CD4-positive, alpha-beta T cell treated with Interferon gamma for 1 hour (primary cell): ENCODE measurements around the gene IRF8.
"Not testable (repeated sequence)": the region's sequence is repeated elsewhere in the genome, so short reads cannot be mapped to it uniquely, and the experiment has no call there.

Source experiments
- DNase-seq: peaks from one replicate; pipeline ENCODE4 v3.0.0-alpha.2; 2020

IRF8 gene

DNA sequence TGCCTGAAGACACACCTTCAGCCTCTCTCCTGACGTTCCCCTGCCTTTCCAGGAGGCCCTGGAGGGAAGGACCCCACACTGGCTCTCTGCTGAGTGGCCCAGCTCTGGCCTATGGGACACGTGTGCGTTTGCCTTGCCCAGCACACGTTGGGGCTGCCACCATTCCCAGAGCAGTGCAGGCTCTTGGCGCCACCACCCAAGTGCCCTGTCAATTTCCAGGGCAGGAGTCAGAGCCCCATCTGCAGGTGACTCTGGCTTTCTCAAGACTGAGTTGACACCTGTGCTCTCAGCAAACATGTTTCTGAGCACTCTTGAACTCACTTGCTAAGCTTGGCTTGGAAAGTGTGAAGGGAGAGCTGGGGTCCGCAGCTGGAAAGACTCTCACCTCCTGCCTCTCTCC lies 4.7 kb upstream of the IRF8 start:
- no peak for DNase-seq

DNA sequence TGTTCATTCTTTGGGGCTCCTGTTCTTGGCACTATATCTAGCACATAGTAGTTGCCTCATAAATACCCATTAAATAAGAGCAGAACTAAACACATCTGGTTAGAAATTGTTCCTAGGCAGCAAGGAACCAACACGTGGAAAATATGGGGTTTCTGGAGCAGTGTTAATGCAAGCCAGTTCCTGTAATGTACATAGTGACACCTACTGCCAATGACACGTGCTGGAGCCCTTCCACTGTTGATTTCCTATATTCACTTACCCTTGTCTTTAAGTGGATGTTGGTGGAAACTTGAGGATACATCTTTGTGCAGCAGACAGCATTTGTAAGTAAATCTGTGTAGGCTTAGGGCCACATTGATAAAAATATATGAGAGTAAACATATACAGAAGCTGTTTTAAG lies 1.6 kb upstream of the IRF8 start:
- no peak for DNase-seq

DNA sequence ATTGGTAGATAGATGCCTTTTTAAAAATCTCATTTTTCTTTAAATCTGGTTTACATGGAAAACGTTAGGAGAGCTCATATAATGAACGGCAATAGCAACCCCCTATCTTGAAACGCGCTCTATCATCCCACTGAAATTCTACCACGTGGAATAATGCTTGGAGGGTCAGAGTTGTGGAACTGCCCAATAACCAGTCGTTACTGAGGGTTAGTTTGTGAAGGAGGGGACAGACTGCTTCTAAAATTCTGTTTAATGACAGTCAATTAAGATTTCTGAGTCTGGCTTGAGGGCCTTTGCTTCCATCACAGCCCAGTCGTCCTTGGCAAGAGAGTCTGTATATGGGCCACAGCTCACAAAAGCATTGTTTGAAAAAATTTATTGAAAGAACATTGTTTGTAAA lies 482 bp downstream of the IRF8 start:
- no peak for DNase-seq

DNA sequence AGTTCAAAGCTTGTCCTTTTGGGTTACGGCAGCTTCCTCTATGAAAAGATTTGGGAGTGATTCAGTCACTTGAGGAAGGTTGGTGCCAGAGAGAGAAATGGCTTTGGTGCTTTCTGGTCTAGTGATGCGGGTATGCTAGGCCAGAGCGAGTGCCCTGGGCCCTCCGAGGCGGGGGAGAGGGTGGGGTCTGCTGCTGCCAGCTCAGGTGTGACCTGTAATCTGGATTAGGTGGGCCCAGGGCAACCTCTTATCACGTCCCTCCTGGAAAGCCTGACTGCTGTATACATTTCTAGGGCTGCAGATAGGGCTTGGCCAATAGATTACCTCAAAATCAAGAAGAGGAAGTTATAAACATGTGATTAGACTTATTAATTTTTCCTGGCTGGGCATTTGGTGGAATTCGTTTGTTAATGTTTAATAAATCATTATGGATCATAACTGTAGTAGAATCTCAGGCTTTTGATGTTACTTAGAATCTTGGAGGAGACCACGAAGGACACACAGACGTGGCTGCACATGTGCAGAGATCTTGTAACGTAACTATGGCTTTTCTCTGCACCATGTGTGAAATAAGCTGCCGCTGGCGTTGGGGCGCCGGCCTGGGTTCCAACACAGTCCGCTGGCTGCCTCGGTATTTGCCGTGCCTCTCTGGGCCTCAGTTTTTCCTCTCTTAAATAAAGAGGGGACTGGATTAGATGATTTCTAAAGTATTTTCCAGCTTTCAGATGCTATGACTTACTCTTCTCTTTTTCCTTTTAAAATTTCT lies 1.2 kb downstream of the IRF8 start:
- DNase-seq = no peak

DNA sequence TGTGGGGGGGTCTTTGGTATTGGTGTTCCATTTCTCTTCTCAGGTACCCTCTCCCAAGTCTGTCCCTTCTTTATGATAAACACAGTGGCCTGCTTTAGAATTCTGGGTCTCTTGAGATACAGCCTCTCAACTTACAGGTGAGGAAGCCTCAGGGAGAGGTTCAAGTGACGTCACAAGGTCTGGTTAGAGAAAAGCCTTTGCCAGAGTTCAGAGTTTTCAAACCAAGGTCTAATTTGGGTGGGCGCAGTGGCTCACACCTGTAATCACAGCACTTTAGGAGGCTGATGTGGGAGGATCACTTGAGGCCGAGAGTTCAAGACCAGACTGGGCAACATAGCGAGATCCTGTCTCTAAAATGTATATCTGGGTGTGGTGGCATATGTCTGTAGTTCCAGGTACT lies 2.1 kb downstream of the IRF8 start:
- no peak for DNase-seq

DNA sequence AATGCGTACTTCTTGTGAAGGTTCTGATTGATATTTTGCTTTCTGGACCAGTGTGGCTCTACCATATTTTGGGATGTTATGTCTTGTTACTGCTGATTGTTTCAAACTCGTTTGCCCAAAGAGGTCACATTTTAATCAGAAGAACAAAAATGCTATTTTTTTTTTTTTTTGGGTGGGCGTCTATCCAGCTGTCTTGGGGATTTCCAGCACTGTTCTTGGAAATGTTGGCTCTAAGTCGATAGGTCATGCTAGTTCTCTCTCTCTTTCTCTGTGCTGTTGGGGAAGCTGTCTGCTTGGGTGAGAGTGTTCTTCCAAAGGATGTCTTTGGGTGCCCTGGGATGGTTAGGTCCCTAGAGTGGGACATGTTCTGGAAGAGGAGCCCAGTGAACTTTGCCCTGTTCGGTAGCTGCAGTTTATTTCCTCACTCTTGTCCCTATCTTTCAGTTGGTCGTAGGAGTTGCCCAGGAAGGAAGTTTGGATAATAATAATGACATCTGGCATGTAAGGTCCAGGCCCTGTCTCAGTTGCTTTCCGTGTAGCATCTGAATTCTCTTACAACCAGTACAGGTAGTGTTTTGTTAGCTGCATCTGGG lies 2.9 kb downstream of the IRF8 start:
- no peak for DNase-seq

DNA sequence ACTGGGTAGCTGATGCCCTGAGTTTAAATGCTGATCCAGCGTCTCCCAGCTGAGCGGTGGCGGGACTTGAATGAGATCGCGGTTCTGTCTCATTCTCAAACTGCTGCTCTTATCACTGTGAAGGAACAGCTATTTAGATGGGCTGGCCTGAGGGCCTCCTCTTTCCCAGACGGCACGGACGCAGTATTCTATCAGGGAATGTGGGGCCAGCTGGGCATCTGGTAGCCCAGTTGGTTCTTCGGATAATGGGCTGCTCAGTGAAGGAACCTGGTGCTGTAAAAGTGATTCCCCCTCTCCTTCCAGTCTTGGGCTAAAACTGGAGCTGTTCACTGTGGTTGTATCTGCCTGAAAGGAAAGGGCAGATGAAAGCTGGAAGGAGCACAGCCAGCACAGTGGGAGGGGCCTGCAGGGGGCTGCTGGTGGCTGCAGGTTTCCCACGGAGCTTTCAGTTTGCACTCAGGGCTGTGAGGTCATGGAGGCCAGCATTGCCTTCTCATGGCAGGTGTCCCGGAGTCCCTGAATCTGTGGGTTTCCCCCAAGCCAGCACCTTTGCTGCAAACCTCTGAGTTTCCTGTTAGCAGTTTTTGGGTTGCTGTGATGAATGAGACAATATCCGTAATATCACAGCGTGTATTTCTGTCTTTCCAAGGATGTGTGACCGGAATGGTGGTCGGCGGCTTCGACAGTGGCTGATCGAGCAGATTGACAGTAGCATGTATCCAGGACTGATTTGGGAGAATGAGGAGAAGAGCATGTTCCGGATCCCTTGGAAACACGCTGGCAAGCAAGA lies 3.6 kb downstream of the IRF8 start:
- DNase-seq = peak; percentile 80

DNA sequence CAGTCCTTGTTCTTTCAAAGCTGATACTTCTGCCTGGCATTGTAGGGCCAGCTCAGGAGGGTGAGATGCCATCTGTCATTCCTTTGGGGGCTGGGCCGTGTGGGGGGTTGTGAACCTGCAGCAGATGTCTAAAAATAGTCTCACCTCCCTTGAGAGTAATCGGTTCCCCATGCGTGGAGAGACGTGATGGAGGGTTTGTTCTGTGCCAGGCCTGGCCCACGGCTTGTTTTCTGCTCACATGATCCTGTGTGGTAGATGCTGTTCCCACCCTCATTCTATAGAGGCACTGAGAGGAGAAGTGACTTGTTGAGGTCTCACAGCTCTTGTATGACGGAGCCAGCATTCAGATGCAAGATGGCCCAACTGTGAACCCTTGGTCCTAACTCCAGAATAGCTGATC lies 4.6 kb downstream of the IRF8 start:
- peak; percentile 76 for DNase-seq

DNA sequence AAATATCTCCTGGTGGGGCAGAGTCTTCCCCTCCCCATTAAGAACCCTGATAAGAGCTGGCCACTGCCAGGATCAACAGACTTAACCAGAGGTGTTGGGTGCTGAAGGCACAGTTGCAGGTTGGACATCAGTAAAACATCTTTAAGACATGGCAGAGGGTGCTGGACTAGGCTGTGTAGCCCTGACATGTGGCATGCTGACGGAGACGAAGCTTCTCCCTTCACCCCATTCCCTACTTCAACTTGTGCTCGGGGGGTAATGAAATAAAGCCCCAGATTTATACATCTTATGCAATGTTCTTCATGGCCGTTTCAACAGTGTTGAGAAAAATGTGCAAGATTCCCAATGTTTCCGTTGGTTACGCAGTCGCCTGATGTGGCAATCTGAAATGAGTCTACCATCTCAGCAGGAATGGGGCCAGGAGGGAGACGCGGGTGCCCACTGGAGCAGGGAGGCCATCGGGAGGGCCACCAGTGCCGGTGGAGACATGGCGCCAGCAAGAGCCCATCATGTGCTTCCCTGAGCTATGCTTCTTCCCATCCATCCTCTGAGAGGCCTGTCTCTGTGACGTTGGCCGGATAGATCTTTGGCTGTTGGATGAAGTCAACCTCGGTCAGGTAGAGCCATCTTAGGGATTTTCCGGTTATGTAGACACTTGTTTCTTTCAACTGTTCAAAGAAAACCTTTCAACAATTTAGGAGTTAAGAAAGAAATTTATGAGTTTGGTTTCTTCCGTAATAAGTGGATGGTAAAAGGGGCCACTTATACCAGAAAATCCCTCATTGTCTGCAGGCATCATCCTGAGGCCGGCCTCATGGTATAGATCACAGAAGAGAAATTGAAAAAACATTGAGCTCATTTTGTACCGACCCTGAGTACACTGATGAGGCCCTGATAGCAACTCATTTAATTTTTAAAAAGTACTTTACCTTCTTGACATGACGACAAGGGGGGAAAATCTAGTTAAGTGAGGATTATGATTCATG lies 6.4 kb downstream of the IRF8 start:
- no peak for DNase-seq

DNA sequence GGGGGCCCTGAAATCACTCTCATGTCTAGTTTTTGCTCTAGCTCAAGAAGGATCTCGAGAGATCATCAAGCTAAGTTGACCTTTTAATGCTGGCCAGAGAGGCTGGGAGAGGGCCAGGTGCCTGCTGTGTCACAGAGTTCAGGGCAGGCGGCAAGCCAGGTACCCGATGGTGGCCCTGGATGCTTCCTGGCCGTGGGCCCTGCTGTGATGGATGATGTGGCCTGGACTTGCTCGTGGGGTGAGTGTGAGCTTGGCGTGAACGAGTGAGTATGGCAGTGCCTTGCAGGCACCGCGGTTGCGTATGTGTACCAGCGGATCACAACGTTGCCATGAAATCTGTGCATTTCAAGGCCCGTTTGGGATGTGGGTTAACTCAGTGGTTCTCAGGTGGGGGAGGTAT lies 7.4 kb downstream of the IRF8 start:
- DNase-seq = no peak

DNA sequence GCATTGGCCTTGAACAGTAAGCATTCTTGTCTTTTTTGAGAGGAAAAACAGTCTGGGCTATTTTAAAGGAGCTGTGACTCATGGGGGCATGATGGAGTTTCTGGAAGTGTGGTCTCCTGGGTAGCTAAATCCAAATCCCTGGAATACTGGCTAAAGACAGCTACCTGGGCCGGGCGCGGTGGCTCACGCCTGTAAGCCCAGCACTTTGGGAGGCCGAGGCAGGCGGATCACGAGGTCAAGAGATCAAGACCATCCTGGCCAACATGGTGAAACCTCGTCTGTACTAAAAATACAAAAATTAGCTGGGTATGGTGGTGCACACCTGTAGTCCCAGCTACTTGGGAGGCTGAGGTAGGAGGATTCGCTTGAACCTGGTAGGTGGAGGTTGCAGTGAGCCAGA lies 8.3 kb downstream of the IRF8 start:
- DNase-seq = not testable (repeated sequence)

DNA sequence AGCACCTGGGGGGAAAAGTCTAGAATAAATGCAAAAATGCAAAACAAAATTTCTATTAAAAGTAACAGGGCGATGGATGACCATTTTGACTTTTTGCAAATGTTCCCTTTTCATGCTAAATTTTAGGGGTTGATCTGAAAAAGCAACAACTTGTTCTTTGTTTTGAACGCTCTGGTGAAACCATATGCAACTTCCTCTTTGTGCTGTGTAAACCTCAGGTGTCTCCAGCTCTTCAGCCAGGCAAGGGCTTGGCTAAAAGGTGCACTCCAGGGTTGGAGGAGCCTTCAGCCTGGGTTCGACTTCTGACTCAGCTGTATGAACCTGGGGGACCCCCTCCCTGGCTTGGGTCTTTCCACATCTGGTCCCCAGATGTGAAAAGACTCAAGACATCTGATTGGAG lies 9.5 kb downstream of the IRF8 start:
- DNase-seq = no peak

DNA sequence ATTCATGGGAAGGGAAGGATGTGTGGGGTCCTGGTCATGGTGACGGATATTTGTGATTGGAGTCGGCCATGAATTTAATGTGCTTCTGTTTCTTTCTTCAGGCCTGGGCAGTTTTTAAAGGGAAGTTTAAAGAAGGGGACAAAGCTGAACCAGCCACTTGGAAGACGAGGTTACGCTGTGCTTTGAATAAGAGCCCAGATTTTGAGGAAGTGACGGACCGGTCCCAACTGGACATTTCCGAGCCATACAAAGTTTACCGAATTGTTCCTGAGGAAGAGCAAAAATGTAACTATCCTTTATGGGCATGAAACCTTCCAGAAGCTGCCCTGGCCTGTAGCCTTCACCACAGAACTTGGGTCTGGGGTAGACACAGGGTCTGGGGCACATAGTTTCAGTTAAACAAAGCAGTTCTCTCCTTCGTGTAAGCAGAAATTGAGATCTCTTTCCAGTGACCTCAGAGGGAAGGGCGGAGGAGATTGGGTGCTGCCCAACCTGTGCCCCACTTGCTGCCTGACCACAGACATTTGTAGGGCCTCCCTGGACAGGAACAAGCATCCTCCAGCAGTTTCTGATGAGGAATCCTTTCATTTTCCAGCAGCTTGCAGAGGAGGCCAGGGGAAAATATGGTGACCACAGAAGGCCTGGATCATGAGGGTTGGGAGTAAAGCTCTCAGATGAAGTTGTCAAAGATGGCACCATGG lies 10.1 kb downstream of the IRF8 start:
- no peak for DNase-seq

DNA sequence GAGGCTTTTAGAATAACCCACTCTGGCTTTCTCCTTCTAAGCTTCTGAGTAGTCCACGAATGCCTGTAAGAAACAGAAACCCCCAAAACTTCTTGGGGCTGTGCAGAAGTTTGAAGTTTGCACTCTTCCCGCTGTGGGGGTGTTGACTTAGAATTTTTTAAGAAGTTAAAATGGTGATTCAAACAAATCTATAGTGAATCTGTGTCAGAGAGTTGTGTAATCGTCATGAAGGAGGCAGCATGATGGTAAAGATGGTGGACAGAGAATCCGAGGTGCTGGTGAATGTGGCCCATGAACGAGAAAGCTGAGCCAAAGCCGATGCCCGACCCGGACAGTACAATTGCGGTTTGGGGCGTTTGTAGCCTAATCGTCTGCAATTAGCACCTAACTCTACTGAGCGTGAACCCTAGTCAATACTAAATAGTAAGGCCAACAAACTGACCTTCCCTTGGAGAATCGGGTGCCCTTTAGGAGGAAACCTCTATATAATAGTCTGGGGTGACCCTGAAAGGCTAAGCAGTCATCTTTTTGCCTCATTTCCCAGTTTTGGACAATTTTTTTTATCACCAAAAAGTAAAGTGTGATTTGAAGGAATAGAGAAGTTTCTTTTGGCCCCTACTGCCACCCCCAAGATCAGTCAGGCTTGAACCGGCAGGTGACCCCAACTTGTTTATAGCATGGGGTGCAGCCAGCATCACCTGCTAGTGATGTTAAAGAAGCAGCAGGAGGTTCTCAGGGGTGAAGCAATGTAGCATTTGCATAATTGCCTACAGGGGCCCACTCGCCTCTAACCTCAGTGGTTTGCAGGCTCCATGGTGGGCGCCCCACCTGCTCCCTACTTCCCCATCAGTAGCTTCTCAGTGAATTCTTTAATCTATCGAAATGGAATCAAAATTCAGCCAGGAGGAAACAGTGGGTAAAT lies 11.2 kb downstream of the IRF8 start:
- DNase-seq = no peak

DNA sequence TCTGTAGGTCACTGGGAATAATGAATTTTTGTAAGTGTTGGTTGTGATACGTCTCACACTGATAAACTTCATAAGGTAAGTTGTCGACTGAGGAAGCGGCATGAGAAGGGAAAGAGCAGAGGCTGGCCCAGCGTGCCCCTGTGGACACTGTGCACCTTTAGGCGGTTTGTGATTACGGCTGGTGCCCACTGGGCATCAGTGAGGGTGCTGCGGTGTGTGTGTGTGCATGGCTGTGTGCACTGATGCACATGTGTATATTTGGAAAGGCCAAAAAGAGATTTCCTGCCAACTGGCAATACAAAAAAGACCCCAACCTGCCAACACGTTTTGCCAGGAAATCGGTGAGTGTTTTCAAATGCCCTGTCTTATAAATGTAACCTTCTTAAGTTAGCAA lies 11.9 kb downstream of the IRF8 start:
- DNase-seq = no peak

DNA sequence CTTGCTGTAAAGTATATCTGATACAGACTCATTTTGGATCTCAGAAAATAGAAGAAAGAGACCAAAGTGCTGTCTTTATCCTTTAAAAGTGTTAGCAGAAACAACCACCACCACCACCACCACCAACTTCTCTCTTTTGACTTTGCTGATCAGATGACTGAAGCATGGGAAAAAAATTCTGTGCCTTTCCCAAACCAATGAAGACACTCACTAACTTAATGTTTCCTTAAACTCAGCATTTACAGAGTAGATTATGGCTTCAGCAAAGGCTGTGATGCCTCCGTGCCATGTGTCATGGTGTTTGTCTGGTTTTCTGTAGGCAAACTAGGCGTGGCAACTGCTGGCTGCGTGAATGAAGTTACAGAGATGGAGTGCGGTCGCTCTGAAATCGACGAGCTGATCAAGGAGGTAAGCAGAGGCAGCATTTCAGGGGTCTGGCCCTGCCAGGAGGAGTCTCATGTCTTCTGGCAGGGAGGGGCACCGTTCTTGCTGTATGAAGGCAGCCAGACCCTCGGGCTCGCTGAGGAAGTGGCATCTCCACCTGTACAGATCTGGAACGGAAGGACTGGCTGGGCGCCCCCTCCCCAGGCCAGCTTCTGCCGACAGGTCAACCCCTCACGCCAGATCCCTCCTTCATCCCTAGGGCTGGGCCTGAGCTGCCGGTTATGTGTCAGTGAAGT lies 12.4 kb downstream of the IRF8 start:
- DNase-seq = no peak

DNA sequence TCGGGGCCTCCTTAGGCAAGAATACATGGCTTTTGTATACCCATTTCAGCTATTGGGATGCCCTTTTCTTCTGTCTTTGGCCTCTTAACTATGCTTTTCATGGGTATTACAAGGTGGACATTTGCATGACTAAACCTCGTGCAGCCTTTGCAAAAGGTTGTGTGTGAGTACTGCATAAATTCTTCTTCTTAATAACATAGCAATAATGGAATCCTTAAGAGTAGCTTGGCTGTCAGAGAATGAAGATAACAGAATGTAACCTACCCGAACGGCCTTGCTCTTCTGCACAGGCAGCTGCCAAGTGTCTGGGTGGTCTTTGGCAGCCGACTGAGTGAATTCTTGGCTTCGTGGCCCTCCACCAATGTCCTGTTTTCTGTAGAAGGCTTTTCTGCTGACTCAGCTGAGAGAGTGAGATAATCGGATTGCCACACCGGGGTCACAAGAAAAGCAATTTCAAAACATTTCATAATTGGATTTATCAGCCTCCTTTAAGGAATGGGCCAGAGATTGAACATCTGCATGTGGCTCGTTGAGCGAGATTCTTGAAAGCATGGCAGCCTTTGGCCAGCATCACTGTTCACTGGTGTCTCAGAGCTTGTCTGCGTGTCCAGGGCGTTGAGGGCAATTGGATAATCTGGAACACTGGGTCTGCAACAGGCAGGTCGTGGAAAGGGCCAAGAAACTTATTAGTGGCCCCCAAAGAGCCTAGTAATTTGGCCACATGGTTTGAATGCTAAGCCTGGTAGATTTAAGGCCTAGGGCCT lies 13.4 kb downstream of the IRF8 start:
- DNase-seq = no peak

DNA sequence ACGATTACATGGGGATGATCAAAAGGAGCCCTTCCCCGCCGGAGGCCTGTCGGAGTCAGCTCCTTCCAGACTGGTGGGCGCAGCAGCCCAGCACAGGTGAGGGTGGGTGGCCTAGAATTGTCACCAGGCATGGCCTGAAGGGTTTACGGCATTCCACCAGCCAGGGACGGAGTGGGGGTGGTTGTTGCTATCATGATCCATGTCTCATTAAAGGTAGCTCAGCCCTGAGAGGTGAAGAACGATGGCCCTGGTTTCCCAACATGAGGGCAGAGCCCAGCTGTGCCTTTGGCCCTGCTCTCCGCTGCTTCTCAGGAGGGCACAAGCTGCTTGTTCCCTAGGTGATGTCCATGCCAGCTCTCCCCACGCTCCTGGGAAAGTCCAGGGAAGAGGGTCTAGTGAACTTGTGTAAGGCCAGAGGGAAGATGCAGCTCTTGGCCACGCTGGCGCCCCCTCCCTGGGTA lies 14.2 kb downstream of the IRF8 start:
- no peak for DNase-seq

DNA sequence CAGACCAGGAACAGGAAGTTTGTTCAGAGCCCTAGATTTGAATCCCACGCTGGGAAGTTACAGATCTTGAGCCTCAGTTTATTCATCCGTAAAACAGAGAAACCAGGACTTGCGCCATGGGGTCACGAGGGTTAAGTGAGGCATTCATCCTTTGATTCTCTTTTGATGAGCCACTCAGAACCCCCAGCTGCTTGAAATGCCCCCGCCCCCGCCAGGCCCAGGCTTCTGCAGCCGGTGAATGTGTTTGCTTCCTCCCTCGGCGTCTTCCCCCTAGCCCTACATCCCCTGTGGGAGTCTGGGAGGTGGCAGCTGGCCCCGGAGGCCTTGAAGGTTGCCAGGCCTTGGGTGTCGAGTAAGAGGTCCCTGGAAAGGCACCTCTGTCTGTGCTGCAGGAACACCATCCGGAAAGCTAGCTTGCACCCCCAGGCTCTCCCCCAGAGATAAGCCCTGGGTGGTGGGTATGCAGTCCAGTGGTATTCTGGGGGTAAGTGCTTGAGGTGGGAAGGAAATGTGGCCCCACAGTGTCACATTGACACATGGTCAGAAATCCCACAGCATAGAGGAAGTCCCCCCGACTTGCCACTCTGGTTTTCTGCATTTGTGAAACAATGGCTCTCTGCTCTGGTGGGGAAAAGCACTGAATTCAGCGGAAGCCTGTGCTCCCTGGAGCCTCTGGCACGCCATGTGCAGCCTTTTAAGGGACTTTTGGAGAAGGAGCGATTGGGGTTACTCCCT lies 14.9 kb downstream of the IRF8 start:
- DNase-seq = no peak
